DLD1 (cell line): ENCODE data around the gene RFX7.

ENCODE experiments used
- in situ Hi-C: cut with HindIII; loops from 2 replicates; pipeline ENCODE4 v1.10.0; 2017; ENCODE audit warnings: low sequenced_read_pairs

RFX7 gene

GRCh38 chr15:56244038-56244810, 545 bp upstream of the RFX7 start:
- in situ Hi-C loops, result no loop called here

GRCh38 chr15:56242576-56243162, 1.0 kb downstream of the RFX7 start:
- in situ Hi-C loops, result no loop called here

GRCh38 chr15:56241374-56242105, 2.1 kb downstream of the RFX7 start:
- in situ Hi-C loops, result no loop called here

- in situ Hi-C loops, result no loop called here
These were observed 3.3 kb downstream of the RFX7 start for GRCh38 chr15:56240390-56240789.

- in situ Hi-C loops, result no loop called here
These were observed 7.5 kb downstream of the RFX7 start for GRCh38 chr15:56236197-56236596.

- in situ Hi-C loops, result no loop called here
These were observed 8.9 kb downstream of the RFX7 start for GRCh38 chr15:56234804-56235203.

- in situ Hi-C loops, result no loop called here
These were observed 10.1 kb downstream of the RFX7 start for GRCh38 chr15:56233549-56233948.

GRCh38 chr15:56232058-56232457, 11.6 kb downstream of the RFX7 start:
- in situ Hi-C loops, result no loop called here

- in situ Hi-C loops, result no loop called here
These were observed 14.8 kb downstream of the RFX7 start for GRCh38 chr15:56228854-56229253.

- in situ Hi-C loops, result no loop called here
These were observed 15.3 kb downstream of the RFX7 start for GRCh38 chr15:56228352-56228751.

- in situ Hi-C loops, result no loop called here
These were observed 15.9 kb downstream of the RFX7 start for GRCh38 chr15:56227780-56228179.

- in situ Hi-C loops, result no loop called here
These were observed 16.4 kb downstream of the RFX7 start for GRCh38 chr15:56227306-56227705.

- in situ Hi-C loops, result no loop called here
These were observed 18.2 kb downstream of the RFX7 start for GRCh38 chr15:56225520-56225919.

GRCh38 chr15:56222302-56222701, 21.4 kb downstream of the RFX7 start:
- in situ Hi-C loops, result no loop called here

GRCh38 chr15:56217341-56217740, 26.3 kb downstream of the RFX7 start:
- in situ Hi-C loops, result no loop called here

- in situ Hi-C loops, result no loop called here
These were observed 27.9 kb downstream of the RFX7 start for GRCh38 chr15:56215769-56216168.

- in situ Hi-C loops, result no loop called here
These were observed 31.6 kb downstream of the RFX7 start for GRCh38 chr15:56211960-56212550.

GRCh38 chr15:56211064-56211463, 32.6 kb downstream of the RFX7 start:
- in situ Hi-C loops, result no loop called here

- in situ Hi-C loops, result no loop called here
These were observed 35.0 kb downstream of the RFX7 start for GRCh38 chr15:56208641-56209155.

- in situ Hi-C loops, result no loop called here
These were observed 35.5 kb downstream of the RFX7 start for GRCh38 chr15:56208185-56208584.

- in situ Hi-C loops, result no loop called here
These were observed 36.0 kb downstream of the RFX7 start for GRCh38 chr15:56207711-56208110.
